ENCODE data around the gene DAPP1.

Gene DAPP1

DNA sequence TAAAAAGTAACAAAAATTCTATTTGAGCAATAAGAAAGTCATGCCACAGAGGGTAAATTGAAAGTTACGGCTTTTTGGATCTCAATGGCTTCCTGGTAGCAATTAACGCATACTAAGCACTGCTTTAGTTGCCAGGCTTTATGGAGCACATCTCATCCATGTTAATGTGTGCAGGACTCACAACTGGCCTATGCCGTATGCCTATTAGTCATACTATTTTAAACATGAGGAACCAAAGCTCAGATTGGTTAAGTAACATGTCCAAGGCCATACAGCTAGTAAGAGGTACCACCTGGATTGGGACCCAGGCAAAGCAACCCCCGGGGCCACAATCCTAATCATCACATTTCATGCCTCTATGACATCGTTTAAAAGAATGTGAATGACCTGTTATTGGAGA is 17.1 kb downstream of the DAPP1 start:
- TF ChIP-seq, protein P1, sequence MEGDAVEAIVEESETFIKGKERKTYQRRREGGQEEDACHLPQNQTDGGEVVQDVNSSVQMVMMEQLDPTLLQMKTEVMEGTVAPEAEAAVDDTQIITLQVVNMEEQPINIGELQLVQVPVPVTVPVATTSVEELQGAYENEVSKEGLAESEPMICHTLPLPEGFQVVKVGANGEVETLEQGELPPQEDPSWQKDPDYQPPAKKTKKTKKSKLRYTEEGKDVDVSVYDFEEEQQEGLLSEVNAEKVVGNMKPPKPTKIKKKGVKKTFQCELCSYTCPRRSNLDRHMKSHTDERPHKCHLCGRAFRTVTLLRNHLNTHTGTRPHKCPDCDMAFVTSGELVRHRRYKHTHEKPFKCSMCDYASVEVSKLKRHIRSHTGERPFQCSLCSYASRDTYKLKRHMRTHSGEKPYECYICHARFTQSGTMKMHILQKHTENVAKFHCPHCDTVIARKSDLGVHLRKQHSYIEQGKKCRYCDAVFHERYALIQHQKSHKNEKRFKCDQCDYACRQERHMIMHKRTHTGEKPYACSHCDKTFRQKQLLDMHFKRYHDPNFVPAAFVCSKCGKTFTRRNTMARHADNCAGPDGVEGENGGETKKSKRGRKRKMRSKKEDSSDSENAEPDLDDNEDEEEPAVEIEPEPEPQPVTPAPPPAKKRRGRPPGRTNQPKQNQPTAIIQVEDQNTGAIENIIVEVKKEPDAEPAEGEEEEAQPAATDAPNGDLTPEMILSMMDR (IDR thresholded peaks at IDR 0.05; ENCODE audit: low read depth, low read length) = no peak
- DNase-seq (ENCODE audit: extremely low read depth, low read depth) = no peak

DNA sequence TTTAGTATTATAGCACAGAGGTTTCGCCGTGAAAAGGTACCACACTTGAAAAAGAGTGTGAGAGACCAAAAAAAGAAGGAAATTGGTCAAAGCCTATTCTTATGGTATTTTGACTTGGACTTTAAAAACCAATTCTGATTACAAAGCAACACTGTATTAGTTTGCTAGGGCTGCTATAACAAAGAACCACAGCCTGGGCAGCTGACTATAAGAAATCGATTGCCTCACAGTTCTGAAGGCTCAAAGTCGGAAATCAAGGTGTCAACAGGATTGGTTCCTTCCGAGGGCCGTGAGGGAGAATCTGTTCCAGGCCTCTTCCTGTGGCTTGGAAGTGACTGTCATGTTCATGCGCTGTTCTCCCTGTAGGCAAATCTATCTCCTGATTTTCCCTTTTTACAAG is 17.9 kb downstream of the DAPP1 start:
- TF ChIP-seq, protein P1 (IDR thresholded peaks at IDR 0.05; ENCODE audit: low read depth, low read length) = no peak
- no peak for DNase-seq (ENCODE audit: extremely low read depth, low read depth)

DNA sequence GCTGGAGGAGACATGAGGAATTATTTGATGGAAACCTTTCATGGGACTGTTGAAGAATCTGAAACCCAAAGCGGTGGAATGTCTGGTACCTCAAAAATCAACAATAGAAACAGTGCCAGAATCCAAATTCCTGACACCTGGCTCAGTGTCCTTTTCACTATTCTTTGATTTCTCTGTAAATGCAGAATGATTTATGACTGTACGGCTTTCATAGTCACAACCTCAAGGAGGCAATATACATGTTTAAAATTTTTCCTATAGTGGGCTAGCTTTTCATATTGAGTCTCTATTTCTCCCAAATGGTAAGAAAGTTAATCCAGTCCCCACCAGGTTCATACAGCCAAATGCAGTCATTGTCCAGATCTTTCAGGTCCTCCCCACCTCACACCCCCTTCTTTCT is 19.3 kb downstream of the DAPP1 start:
- no peak for DNase-seq (ENCODE audit: extremely low read depth, low read depth)
- TF ChIP-seq, protein P1 (IDR thresholded peaks at IDR 0.05; ENCODE audit: low read depth, low read length) = no peak

DNA sequence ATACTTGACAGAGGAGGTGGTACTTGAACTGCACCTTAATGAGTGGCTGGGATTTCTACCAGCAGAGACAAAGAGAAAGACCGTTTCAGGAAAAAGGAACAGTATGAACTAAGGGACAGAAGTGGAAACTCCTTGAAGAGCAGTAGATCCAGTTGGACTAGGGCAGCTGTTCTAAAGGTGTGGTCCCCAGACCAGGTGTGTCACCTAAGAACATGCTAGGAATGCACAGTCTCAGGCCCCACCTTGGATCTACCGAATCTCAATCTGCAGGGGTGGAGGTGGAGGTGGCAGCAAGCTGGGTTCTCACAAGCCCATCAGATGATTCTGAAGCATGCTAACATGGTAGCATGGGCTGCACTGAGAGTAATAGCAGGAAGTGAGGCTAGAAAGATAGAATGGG is 22.3 kb downstream of the DAPP1 start:
- TF ChIP-seq, protein P1 (IDR thresholded peaks at IDR 0.05; ENCODE audit: low read depth, low read length) = no peak

DNA sequence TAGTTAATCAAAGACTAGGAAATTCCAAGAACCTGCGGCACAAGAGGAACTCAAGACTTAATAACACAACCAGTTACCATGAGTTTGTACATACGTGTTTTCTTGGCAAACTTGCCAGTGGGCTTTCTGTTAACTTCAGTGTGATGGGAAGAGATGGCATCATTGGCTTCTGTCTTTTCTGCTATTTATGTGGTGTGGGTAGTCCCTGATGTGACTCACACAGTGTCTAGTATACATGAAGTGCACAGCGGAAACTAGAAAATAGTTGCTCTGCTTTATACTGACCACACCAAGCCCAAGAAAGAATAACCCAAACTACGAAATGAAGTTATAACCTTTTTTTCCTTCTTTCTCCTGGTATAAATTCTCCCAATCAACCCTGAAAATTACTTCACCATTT is 24.5 kb downstream of the DAPP1 start:
- TF ChIP-seq, protein P1 (IDR thresholded peaks at IDR 0.05; ENCODE audit: low read depth, low read length) = no peak
- no peak for DNase-seq (ENCODE audit: extremely low read depth, low read depth)

More for the DNA sequence above, 22.3 kb downstream of the DAPP1 start:
- no peak for DNase-seq (ENCODE audit: extremely low read depth, low read depth)

DNA sequence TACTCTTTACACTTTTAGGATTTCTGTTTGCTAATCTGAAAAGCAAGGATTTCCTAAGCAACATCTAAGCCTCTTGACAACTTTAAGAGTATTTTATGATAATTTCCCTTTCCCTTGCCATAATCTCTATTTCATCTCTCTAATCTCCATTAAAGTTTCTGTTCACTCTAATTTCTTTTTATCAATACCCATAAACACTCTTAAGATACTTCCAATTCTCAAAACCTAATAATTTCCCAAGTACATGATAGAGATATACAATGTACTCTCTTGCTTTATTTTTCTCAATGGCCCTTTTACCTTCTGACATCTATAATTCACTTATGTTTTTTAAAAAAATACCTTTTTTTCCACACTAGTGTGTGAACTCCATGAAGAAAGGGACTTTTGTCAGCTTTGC is 26.8 kb downstream of the DAPP1 start:
- no peak for DNase-seq (ENCODE audit: extremely low read depth, low read depth)
- TF ChIP-seq, protein P1 (IDR thresholded peaks at IDR 0.05; ENCODE audit: low read depth, low read length) = no peak

DNA sequence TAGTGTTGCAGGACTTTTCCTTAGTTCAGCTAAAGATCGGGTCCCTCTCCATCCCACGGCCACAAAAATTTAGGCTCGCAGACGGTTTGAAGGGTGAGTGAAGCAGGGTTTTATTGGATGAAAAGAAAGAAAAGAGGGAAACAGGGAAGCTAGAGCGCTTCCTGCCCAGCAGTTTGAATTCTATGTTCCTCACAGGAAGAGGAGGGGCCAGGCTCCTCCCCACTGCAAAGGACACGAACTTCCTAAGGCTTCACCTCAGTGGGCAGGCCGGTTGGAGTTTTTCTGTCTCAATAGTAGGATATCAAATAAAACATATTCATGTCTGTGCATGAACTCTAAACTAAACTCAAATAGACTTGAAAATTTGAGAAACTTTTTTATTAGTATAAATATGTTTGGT is 27.4 kb downstream of the DAPP1 start:
- no peak for DNase-seq (ENCODE audit: extremely low read depth, low read depth)
- TF ChIP-seq, protein P1 (IDR thresholded peaks at IDR 0.05; ENCODE audit: low read depth, low read length) = no peak
